ENCODE data around the gene TRMT61A. TPM values are rescaled to one million over a fixed set of nuclear protein-coding genes. Genes with fewer than 3 reads are reported as not detected.

TRMT61A gene
- total RNA-seq, 2 donors from 2014 or later, result 8.2 to 8.3 TPM

DNA sequence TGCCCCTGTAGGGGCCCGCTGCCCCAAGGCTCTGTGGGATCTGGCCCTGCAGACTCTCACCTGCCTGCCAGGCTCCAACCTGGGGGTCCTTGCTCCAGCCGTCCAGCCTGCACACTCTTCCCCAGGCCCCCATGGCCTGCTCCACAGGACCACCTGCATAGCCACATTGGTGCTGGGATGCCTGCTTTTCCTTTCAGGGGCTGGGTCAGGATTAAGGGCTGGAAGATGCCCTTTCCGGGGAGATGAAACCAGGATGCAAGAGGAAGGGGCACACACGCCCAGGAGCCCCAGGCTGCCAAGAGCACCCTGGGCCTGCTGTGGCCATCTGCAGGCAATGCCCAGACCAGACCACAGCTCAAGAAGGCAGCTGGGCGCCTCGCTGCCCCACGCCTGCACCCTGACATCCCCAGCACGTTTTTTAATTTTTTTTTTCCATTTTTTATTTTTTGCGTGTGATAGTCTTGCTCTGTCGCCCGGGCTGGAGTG, 18.5 kb downstream of the TRMT61A start:
- Mint-ChIP-seq H3K4me1 (peaks cover 5% of the 10 kb centered on the region), H3K4me3 (no peak overlapping the region), H3K27me3 (no peaks in the 10 kb centered on the region), H3K36me3 (ENCODE audit: low read depth) (no peaks in the 10 kb centered on the region), H3K27ac (no peak overlapping the region)
- no peak for DNase-seq
- no peaks in the 10 kb centered on the region for H3K9me3 ChIP-seq (ENCODE audit: control insufficient read depth, low read length, poor library complexity, severe bottlenecking)
- ATAC-seq, result no peak

GRCh38 chr14:103547941-103548462, 19.0 kb downstream of the TRMT61A start:
- Mint-ChIP-seq H3K36me3 (ENCODE audit: low read depth) (no peaks in the 10 kb centered on the region), H3K4me3 (no peak overlapping the region), H3K4me1 (peaks cover 5% of the 10 kb centered on the region), H3K27me3 (no peaks in the 10 kb centered on the region), H3K27ac (no peak overlapping the region)
- H3K9me3 ChIP-seq (ENCODE audit: control insufficient read depth, low read length, poor library complexity, severe bottlenecking), result no peaks in the 10 kb centered on the region
- DNase-seq (no peak), ATAC-seq (no peak)

DNA sequence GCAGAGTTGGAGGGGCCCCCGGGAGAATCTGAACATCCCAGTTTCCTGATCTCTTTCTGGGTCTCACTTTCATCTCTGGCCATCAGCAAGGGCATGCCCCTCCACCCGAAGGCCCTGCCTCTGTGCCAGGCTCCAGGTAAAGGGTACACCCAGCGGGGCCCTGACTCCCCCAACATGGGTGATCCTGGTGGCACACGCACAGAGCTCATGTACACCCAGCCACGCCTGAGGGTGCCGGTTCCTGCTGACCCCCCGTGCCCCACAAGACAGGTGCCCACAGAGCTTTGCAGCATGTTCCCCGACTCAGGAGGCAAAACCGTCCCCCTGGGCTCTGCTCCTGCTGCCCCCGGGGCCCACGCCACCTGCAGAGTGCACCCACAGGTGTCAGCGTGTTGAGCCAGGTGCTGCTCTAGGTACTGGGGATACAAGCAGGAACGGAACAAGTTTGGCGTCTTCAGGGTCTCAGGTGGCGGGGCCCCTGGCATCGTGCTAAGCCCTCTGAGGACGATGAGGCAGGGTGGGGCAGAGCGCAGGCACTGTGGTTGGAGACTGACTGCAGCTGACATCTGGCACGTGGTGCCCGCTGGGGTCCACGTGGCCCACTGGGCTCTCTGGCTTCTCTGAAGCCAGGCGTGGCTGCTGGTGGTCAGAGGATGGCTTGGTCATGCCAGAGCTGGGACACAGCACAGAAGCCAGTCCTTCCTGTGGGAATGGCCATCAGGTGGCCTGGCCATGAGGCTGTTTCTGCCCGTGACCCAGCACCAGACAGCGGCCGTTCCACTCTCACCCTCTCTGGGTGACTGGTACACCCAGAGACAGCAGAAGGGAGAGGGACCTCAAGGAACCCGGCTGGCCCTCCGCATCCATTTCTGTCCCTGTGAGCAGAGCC, 19.7 kb downstream of the TRMT61A start:
- H3K4me3 Mint-ChIP-seq, result no peak overlapping the region
- no peaks in the 10 kb centered on the region for H3K9me3 ChIP-seq (ENCODE audit: control insufficient read depth, low read length, poor library complexity, severe bottlenecking)
- ATAC-seq (no peak), DNase-seq (no peak)
- no peaks in the 10 kb centered on the region for H3K27me3 Mint-ChIP-seq
- peaks cover 5% of the 10 kb centered on the region for H3K4me1 Mint-ChIP-seq
- no peak overlapping the region for H3K27ac Mint-ChIP-seq
- no peaks in the 10 kb centered on the region for H3K36me3 Mint-ChIP-seq (ENCODE audit: low read depth)

- Mint-ChIP-seq H3K27me3 (no peaks in the 10 kb centered on the region), H3K36me3 (ENCODE audit: low read depth) (no peaks in the 10 kb centered on the region), H3K4me3 (no peak overlapping the region), H3K4me1 (peaks cover 5% of the 10 kb centered on the region), H3K27ac (no peak overlapping the region)
- H3K9me3 ChIP-seq (ENCODE audit: control insufficient read depth, low read length, poor library complexity, severe bottlenecking), result no peaks in the 10 kb centered on the region
- ATAC-seq (no peak), DNase-seq (no peak)
These were observed 20.6 kb downstream of the TRMT61A start for GRCh38 chr14:103549361-103550311.

DNA sequence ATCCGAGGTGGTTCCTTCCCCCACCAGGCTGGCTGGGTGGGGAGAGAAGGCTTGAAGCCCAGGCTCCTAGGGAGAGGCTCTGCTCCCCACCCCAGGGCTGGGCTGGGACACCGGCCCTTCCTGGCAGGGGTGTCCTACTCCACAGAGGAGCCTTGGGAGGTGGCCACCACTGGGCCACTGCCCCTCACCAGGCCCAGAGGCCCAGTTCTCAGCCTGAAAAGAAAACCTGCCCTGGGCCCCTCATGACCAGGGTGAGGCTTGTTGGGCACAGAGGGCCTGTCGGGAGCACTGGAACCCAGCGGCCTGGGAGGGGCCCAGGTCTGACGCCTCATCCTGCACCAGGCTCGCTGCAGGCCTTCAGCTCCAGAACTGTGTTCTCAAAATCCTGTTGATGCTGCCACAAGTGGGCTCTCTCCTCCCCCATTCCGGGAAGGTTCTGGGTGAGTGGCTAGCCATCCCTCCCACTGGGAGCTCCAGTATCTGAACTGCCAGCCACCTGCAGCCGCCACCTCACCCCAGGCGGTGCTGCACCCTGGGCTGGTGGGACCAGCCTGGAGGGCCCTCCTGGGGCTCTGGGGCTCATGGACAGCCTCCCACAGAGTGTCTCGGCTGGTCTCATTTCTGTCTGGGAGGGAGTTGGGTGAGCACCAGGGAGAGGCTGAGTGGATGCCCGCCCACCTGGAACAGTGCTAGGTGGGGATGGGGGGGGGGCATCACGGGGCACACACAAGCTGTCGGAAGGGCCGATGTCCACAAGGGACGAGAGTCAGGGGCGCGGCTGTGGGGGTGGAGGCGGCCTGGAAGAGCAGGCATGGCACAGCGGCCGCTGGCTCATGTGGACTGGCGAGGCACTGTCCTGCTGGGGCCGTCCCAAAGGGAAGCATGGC, 21.7 kb downstream of the TRMT61A start:
- ATAC-seq (no peak), DNase-seq (no peak)
- H3K9me3 ChIP-seq (ENCODE audit: control insufficient read depth, low read length, poor library complexity, severe bottlenecking), result no peaks in the 10 kb centered on the region
- H3K27ac Mint-ChIP-seq, result no peak overlapping the region
- H3K4me1 Mint-ChIP-seq, result peaks cover 13% of the 10 kb centered on the region
- H3K27me3 Mint-ChIP-seq, result no peaks in the 10 kb centered on the region
- no peak overlapping the region for H3K4me3 Mint-ChIP-seq
- no peaks in the 10 kb centered on the region for H3K36me3 Mint-ChIP-seq (ENCODE audit: low read depth)

GRCh38 chr14:103551338-103551762, 22.4 kb downstream of the TRMT61A start:
- Mint-ChIP-seq H3K27me3 (no peaks in the 10 kb centered on the region), H3K27ac (no peak overlapping the region), H3K4me1 (peaks cover 11% of the 10 kb centered on the region), H3K4me3 (no peak overlapping the region), H3K36me3 (ENCODE audit: low read depth) (no peaks in the 10 kb centered on the region)
- H3K9me3 ChIP-seq (ENCODE audit: control insufficient read depth, low read length, poor library complexity, severe bottlenecking), result no peaks in the 10 kb centered on the region
- ATAC-seq (no peak), DNase-seq (no peak)

DNA sequence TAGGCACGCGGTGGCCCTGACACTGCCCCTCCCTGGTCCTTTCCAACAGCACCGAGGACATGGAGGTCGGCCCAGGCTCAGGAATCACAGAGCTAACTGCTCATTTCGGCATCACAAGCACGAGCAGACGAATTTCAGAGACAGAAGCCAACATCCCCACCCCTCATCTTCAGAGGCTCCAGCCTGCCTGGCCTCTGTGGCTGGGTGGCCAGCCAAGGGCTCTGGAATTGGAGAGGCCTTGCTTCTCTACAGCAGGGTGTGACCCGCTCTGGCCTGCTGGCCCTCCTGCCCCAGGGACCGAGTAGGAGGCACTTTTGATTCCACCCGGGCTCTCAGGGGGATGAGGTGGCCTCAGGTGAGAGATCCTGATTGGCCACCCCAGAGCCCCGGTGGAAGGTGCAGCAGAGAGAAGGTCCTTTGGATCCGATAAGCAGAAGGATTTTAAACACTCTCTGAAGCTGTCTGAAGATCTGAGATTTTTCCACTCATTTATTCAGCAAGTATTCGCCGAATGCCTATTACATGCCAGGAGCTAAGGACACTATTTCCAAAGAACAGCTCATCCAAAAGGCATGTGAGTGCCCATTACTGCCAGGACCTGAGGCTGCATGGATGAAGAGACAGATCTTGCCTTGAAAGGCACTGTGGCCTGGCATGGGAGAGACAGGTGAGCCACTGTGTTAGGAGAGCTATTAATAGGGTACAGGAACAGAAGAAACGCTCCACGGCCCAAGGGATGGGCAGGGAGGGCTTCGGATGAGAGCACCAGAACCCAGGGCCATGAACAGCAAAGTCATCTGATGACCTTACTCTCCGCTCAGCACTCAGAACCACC, 23.2 kb downstream of the TRMT61A start:
- Mint-ChIP-seq H3K36me3 (ENCODE audit: low read depth) (no peaks in the 10 kb centered on the region), H3K4me1 (peaks cover 13% of the 10 kb centered on the region), H3K4me3 (no peak overlapping the region), H3K27me3 (no peaks in the 10 kb centered on the region), H3K27ac (no peak overlapping the region)
- H3K9me3 ChIP-seq (ENCODE audit: control insufficient read depth, low read length, poor library complexity, severe bottlenecking), result no peaks in the 10 kb centered on the region
- DNase-seq (no peak), ATAC-seq (no peak)

- Mint-ChIP-seq H3K4me3 (no peak overlapping the region), H3K27me3 (no peaks in the 10 kb centered on the region), H3K4me1 (peaks cover 17% of the 10 kb centered on the region), H3K27ac (no peak overlapping the region), H3K36me3 (ENCODE audit: low read depth) (no peaks in the 10 kb centered on the region)
- H3K9me3 ChIP-seq (ENCODE audit: control insufficient read depth, low read length, poor library complexity, severe bottlenecking), result no peaks in the 10 kb centered on the region
- ATAC-seq (no peak), DNase-seq (no peak)
These were observed 23.8 kb downstream of the TRMT61A start for GRCh38 chr14:103552846-103553210.

DNA sequence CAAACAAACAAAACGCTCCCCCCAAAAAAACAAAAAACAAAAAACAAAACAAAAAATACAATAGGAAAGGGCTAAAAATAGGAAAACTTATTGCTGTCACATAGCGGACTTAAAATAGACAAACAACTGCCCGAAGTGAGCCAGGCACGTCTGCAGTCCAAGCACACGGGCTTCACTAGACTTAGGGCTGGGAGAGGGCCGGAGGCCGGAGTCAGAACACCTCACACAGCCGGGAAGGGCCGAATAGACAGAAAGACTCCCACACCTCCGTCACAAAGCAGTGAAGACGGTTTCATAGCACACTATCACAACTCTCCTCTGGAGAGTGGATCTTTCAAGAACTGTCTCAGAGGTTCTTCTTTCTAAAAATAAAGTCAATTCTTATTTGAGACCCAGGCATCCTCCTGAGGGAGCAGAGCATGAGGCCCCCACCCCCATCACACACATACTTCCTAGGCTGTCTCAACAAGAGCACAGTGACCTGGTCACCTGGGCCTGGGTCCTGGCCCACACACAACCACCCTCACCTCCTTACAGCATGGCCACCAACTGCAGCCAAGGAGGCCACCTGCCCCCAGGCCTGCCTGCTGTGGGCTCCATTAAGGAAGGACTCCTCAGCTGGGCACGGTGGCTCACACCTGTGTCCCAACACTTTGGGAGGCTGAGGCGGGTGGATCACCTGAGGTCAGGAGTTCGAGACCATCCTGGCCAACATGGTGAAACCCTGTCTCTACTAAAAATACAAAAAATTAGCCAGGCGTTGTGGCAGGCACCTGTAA, 26.8 kb downstream of the TRMT61A start:
- Mint-ChIP-seq H3K4me3 (no peak overlapping the region), H3K27ac (peak overlapping the region; percentile 75)
- no peak for ATAC-seq

GRCh38 chr14:103556946-103557758, 28.2 kb downstream of the TRMT61A start:
- no peak overlapping the region for H3K4me3 Mint-ChIP-seq
- no peaks in the 10 kb centered on the region for H3K27me3 Mint-ChIP-seq
- DNase-seq (no peak), ATAC-seq (no peak)
- peaks cover 33% of the 10 kb centered on the region for H3K4me1 Mint-ChIP-seq
- H3K36me3 Mint-ChIP-seq (ENCODE audit: low read depth), result no peaks in the 10 kb centered on the region
- H3K9me3 ChIP-seq (ENCODE audit: control insufficient read depth, low read length, poor library complexity, severe bottlenecking), result no peaks in the 10 kb centered on the region
- peak overlapping the region; percentile 29 for H3K27ac Mint-ChIP-seq

More for the DNA sequence above, 26.8 kb downstream of the TRMT61A start:
- H3K27me3 Mint-ChIP-seq, result no peaks in the 10 kb centered on the region
- no peaks in the 10 kb centered on the region for H3K36me3 Mint-ChIP-seq (ENCODE audit: low read depth)
- no peaks in the 10 kb centered on the region for H3K9me3 ChIP-seq (ENCODE audit: control insufficient read depth, low read length, poor library complexity, severe bottlenecking)
- no peak for DNase-seq
- H3K4me1 Mint-ChIP-seq, result peaks cover 24% of the 10 kb centered on the region

All from T-helper 17 cell (primary cell).